Frontal cortex (tissue), 4 donors: Measurements from ENCODE around the gene PKP2. TPM values are rescaled to one million over a fixed set of nuclear protein-coding genes. Genes with fewer than 3 reads are reported as not detected.

Experiments used
- DNase-seq, 2 donors: peaks; one replicate each; pipeline ENCODE4 v3.0.0; 2012; ENCODE audit warnings: low spot score in 2 of 2
- FAIRE-seq: peaks from 2 replicates; lab custom pipeline; 2012; peaks lifted over from hg19 to GRCh38; lab: Jason Lieb, UNC
- total RNA-seq: library from RNA; depleted of rRNA; stranded (reverse); fragments of >200 nt; gene quantifications from one replicate; pipeline ENCODE4 v1.2.3, GENCODE V29; 2014
- donor health status: control.
- donor health status: control.
- donor health status: control.

PKP2 gene
- total RNA-seq, 1 donor from 2014 or later, result 7.3 TPM

DNA sequence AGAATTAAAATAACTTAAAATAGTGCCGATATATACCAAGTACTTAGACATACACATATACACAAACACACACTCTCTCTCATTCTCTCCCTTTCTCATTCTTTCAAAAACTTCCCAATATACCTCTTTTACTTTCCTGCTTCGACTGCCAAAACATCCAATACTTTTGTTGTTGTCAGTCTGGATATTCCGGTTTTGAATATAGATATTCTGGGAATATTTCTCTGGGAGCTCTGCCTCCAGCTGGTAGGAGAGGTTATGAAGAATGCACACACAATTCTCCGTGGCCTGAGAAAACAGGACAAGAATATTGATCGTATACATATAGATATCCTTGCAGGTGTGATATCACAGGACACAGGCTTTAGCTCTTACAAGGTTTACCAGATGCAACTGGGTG, 74.2 kb downstream of the PKP2 start:
- DNase-seq (no peak), FAIRE-seq (no peak)

DNA sequence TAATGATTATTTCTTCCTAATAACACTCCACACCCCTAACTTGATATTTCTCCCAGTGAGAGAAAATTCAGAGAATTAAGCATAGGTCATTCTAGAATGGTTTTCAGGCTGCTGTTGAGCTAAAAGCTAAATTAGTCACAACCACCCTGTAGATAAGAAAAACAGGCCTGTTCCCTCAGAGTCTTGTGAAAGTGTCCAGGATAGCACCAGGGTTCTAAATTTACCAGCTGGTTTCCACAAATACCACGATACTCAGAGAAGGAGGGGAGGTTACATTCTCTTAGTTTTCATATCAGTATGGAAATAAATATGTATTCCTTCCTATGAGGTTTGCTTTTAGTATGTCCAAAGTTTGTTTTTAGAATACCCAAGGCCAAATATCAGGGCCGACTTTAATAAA, 74.9 kb downstream of the PKP2 start:
- FAIRE-seq (no peak), DNase-seq (no peak)

DNA sequence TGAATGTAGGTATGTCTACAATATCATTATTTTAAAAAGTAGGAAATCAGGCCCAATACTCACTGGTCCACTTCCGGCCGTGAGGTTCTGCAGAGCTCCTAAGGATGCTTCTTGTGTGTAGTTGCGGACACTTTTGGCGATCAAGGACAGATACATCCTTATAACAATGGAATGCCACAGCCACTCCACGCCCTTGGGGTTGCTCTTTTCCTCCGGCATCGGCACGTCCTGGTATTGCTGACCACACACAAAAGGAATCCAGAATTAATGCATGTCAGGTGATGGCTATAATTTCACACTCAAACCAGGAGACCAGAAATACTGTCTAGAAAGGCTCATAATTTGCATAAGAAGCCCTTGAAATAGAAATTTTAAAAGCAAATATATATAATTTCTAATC, 75.3 kb downstream of the PKP2 start:
- DNase-seq (no peak), FAIRE-seq (no peak)

DNA sequence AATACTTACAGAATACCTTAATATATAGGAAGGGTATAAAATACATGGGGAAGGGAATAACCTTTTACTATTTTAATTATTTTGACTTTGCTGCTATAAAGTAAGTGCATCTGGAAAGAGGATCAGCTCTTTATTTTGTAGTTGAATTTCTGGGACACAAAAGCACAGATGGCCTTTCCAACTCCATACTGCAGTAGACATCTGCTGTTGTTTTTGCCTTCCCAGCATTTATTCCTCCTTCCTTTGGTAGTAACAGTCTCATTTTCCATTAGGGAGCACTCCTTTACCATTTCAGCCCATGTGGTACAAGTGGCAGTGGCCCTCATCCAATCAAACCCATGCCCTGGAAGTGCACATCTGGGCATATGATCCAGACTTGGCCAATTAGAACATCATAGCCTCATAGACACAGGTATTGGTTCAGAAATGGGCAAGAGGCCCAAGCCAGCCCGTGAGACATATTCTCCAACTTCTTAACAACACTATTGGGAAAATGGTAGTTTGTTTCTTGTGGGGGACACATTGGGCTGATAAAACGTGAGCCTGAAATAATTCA, 76.1 kb downstream of the PKP2 start:
- FAIRE-seq (no peak), DNase-seq (no peak)

DNA sequence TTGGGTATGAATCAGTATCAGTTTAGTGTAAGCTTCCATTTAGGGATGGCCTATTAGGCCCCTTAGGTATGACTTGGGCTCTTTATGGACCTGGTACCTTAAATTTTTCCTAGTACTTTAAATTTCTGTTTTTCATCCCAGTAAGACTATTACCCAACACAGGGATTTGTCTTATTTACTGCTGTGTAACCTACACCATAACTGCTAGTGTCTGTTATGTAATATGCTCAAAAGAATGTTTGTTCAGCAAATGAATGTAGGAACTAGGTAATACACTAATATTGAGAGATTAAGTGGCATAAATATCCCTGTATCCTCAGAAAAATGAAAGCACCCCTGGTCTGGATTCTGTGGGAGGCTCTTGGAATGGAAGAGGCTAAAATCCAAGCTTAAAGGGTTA, 77.2 kb downstream of the PKP2 start:
- FAIRE-seq, result no peak
- DNase-seq, result no peak

DNA sequence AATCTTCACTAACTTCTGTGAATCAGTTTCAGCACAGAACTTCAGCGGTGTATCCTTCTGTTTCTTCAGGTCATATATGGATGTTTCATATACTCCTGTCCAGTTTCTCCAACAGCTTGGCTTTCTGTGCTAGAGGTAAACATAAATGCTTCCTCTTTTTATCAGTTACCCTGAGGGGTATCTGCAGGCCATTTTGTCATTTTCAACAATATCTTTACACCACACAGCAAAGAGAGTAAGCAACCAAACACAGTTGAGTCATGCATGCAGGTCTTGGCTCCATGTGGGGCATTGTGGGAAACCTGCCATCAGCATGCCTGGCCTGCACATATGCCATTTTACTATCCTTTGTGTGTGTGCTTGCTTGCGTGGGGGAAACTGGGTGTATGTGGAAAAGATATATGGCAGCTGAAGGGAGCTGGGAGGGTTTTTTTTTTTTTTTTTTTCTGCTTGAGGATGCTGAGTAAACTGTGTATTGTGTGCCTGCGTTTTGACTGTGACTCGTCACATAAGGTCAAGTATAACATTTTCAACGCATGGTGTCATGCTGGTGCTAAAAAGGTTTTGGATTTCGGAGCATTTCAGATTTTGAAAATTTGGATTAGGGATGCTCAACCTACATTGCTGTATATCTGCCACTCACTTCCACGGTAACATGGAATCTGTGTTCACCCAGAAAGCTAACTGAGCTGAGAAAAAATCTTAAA, 84.7 kb downstream of the PKP2 start:
- DNase-seq, result no peak
- FAIRE-seq, result no peak

DNA sequence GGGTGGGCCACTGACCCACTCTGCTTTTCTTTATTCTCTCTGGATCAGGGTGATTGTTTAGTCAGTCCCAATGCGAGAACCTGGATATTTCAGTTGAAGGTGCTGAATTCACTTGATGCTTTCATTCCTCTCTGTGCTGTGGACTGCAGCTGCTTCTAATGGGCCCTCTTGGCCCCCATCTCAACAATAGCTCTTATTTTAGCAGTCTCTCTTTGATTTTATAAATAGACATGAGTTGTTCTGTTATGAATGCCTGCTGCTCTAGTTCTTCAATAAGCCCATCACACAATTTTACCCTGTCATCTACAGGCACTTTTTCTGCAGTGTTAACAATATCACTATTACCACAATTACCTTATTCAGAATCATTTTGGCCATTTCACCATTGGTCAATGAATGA, 86.7 kb downstream of the PKP2 start:
- FAIRE-seq (no peak), DNase-seq (no peak)

DNA sequence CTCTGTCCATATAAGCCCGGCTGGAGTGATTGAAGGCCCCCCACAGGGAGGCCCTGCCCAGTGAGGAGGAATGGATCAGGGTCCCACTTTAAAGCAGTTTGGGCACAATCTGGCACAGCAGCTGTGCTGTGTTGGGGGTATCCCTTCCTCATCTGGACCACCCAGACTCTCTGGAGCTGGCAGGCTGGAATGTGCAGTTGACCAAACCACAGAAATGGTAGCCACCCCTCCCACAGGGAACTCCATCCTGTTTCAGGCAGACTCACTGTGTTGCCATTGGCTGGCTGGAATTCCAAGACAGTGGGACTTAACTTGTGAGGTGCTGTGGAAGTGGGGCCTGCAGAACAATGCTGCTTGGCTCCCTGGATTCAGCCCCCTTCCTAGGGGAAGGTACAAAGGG, 87.4 kb downstream of the PKP2 start:
- DNase-seq (no peak), FAIRE-seq (no peak)

DNA sequence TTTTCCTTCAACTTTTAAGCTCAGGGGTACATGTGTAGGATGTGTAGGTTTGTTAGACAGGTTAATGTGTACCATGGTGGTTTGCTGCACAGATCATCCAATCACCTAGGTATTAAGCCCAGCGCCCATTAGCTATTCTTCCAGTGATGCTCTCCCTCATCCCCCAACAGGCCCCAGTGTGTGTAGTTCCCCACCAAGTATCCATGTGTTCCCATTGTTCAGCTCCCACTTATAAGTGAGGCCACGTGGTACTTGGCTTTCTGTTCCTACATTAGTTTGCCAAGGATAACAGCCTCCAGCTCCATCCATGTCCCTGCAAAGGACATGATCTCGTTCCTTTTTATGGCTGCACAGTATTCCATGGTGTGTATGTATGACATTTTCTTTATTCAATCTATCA, 92.3 kb downstream of the PKP2 start:
- DNase-seq (no peak), FAIRE-seq (no peak)

DNA sequence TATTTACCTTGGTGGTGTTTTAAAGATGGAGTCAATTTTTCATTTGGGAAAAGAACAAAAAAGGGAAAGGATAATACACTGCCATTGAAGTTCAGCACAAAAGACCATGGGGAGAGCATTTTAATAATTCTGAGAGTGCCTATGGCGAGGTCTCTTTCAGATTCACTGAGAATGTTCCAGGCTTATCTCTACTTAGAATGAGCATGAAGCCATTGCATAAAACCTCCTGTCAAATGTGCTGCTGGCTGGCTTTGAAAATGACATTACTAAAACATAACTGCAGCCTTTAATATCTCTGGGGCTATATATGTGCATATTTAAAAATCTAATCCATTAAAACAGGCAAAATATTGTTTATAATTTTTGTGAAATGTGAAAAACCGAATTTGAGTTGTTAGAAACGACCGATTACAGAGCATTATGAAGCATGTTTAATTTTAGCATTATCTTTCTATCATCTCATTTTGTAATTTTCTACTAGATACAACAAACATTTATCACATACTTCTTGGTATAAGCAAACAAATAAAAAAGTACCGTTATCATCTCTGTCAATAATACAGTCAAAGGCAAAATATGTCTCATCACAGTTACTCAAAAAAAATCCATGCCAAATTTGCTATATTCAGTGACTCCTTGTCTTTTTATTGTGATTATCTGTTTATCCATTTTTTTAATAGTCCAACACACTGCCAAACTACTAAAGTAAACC, 95.2 kb downstream of the PKP2 start:
- DNase-seq (no peak), FAIRE-seq (no peak)

DNA sequence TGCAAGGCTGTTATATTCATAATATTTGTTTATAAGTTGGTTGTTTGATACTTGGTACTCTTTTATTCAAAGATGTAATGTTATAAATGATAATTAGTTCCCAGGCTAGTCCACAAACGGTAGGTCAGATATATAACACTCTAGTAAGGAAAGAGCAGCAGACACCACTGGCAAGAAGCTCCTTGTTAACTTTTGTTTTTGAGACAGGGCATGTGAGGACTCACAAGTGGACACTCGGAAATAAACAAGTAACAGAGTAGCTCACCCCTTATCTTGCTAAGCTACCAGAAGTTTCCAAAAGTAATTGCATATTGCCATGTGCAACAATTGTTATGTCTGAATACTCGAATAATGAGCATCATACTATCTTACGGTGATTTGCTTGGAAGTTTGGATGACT, 102.3 kb downstream of the PKP2 start:
- DNase-seq (no peak), FAIRE-seq (no peak)

DNA sequence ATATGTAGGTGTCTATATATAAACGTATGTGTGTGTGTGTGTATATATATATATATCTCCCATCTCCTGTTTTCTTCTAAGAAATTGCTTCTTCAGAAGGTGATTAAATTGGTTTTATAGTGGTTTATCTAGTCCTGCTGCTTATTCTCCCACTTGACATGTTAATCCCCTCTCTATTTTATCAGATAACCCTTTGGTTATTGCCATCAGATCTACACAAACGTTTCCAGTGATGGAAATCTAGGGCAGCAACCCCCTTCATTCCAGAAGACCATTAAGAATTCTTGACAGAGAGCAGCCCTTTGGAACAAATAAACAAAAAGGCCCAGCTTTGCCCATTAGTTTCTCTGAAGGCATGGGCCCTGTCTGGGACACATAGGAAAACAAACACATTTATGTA, 106.7 kb downstream of the PKP2 start:
- no peak for FAIRE-seq
- no peak for DNase-seq

DNA sequence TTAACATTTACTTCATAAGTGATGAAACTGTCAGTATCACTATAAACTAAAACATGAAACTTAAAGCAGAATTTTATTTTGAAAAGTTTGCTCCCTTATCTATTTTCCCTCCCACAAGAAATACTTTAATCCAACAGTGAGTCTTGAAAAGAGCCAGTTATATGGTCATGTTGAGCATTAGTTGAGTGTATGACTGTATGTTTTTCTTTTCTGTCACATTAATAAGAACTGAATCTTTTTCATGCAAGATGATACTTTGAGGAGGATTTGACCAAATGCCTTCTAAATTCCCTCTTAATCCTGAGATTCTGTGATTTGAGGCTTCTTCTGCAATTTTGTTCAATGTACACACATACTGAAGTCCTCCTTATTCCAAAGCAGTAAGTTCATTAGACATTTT, 107.1 kb downstream of the PKP2 start:
- no peak for FAIRE-seq

DNA sequence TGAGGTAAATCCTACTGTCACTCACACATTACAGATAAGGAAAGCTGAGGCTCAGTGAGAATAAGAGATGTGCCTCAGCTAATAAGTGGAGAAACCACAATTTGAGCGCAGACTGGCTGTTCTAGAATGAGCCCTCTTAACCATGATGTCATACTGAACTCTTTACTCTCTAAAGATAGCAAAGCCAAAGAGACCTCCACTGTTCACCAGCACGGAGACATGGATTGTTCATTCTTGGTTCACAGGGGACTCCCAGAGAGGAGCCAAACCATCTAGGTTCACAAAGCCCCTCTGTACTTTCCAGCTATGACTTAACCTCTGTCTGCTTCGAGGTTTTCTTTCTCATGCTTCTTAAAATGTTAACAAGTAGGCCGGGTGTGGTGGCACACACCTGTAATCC, 108.2 kb downstream of the PKP2 start:
- DNase-seq (no peak), FAIRE-seq (no peak)

More for the DNA sequence above, 107.1 kb downstream of the PKP2 start:
- DNase-seq, result no peak

DNA sequence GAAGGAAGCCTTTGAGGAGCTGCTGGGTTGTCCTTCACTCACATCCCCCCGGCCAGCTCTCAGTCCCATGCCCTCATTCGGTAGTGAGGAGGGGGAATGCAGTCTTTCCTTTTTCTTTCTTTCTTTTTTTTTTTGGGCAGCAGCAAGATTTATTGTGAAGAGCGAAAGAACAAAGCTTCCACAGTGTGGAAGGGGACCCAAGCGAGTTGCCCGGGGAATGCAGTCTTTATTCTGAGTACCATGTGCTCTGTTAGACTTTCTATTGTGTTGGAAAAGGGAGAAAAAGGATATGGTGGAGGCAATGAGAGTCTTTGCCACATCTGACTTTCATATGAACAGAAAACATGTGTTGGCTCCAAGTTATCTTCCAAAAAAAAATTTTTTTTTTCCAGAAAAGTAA, 111.0 kb downstream of the PKP2 start:
- no peak for DNase-seq

DNA sequence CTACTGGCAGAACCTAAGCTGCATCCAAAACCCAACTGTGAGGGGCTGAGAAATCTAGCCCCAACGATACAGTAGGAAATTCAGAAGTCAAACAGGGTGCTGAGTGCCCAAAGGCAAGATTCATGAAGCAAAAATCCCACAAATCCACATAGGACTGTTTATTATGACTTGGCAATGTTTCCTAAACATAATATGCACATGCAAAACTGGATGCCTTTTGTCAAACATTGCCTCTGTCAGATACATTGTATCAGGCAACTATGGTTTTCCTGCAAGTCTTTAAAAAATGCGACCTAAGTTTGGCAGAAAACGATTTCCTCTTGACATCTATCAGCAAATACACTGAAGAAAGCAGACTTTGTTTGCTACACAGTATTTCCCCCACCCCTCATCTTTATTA, 113.5 kb downstream of the PKP2 start:
- no peak for DNase-seq
- no peak for FAIRE-seq

More for the DNA sequence above, 111.0 kb downstream of the PKP2 start:
- no peak for FAIRE-seq

DNA sequence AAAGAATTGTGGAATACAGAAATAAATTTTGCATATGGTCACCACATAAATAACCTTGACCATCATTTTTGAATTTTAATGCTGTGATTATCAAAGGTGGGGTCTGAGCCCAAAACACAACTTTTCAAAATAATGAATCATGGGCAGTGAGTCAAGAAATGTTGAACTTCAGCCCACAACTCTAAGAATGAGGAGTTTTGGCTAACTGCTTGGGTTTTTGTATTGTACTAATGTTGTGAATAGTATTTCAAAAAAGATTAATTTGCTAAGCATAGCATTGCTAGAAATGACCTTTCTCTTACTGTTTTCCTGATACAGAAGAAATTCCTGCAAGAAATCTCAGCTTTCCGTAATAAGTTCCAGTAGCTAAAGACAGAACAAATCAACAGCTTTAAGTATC, 116.5 kb downstream of the PKP2 start:
- no peak for FAIRE-seq
- no peak for DNase-seq

DNA sequence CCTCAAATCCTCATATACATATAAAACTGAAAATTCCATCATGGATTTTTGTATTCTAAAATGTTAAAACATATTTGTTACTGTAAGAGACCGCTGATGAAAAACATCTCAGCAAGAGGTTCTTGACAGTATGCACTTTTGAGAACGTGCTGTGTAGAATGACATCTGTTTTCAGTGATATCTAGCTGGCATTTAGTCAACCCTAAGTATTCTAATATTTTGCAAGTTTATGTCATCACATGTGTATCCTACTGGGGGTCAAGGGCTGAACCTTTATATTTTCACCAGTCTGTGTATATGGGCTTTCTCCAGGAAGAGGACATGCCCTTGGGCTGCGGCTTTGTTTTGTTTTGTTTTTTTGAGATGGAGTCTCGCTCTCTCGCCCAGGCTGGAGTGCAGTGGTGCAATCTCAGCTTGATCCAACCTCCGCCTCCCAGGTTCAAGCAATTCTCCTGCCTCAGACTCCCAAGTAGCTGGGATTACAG, 118.8 kb downstream of the PKP2 start:
- no peak for FAIRE-seq
- no peak for DNase-seq

DNA sequence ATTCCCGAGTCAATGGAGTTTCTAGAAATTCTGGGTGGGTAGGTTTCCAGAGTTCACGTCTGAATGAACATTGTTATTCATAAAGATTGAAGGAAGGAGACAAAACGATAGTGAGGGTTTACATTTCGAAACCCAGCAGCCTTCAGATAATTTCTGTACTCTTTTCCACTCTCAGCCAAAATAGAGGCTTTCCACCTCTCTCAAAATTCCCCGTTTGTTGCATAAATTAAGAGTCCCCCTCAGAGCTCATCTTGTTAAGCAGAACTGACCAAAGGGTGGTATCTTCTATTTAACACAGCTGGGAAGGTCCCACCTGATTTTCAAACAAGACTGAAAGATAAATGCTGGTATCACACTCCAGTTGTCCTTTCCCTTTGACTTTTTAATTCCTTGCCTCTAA, 119.4 kb downstream of the PKP2 start:
- DNase-seq (no peak), FAIRE-seq (no peak)

DNA sequence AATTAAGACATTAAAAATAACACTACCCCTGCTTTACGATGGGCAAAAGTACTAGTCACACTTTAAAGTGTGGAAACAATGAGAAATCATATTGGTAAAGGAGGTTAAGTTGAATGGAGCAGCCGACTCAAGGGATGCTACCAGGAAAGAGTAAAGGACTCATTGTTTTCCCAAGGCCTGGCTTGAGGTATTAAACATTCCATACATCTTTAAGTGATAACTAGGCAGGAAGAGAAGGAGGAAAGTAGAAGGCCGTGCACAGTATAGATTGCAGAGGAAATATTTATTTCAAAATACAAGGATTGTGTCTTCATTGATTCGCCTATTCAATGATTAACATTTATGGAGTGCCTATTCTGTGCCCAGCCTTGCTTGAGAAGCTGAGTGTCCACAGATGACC, 120.3 kb downstream of the PKP2 start:
- DNase-seq, result no peak
- FAIRE-seq, result no peak

DNA sequence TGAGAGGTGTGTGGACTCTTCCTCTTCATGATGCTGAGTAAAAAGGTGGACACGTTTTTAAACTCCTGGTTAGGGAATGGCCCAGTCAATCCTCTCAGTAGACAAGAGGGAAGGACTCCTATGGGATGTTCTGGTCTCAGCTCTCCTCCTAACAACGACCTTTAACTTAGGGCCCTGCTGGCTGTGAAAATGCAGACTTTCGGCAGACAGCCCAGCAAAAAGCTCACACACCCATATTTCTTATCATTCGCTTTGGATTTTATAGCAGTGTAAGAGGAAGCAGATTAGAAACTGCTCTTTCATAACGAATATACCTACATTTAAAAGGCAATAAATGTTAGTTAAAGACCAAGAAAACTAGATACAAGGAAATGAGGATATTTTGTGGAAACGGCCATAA, 122.9 kb downstream of the PKP2 start:
- no peak for FAIRE-seq
- DNase-seq, result no peak
